IPS-18a (cell line): Measurements from ENCODE around the gene FGF14.

Experiments used
- H3K27ac ChIP-seq: one replicate; pipeline ENCODE4 v1.5.1; 2013; ENCODE audit warnings: low read length
- H3K27me3 ChIP-seq: one replicate; pipeline ENCODE4 v1.6.1; 2013; ENCODE audit warnings: mild to moderate bottlenecking, low read length; ENCODE audit not compliant: control insufficient read depth, insufficient read depth
- H3K36me3 ChIP-seq: one replicate; pipeline ENCODE4 v1.6.1; 2013; ENCODE audit warnings: low read depth, low read length; ENCODE audit not compliant: control insufficient read depth
- H3K4me1 ChIP-seq: one replicate; pipeline ENCODE4 v1.6.1; 2013; ENCODE audit warnings: low read depth, low read length; ENCODE audit not compliant: control insufficient read depth
- H3K4me3 ChIP-seq: one replicate; pipeline ENCODE4 v1.5.1; 2013; ENCODE audit warnings: low read length
- H3K9ac ChIP-seq: one replicate; pipeline ENCODE4 v1.6.1; 2013; ENCODE audit warnings: mild to moderate bottlenecking, low read length, moderate library complexity
- H3K9me3 ChIP-seq: one replicate; pipeline ENCODE4 v1.6.1; 2013; ENCODE audit warnings: low read depth, low read length; ENCODE audit not compliant: control insufficient read depth

The FGF14 gene

DNA sequence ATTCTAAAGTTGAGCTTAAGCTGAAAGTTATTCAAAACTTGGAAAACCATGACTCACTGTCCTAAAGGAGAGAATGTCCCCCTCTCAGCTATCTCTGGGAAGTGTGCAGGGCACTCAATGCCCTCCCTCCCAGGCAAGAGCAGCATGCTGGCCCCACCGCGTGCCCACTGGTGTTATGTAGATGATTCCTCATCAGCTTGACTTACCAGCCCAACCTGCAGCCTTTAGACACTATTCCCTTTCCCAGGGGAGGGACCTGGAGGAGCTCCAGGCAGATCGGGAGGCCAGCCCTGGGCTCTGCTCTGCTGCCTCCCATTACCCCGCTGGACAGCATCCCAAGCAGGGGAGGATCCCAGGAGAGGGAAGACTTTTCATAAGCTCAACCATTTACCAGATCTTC is 124.6 kb downstream of the FGF14 start:
- no peak overlapping the region for H3K27ac ChIP-seq
- no peaks in the 10 kb centered on the region for H3K36me3 ChIP-seq
- H3K9me3 ChIP-seq, result no peaks in the 10 kb centered on the region
- H3K4me3 ChIP-seq, result no peak overlapping the region
- H3K4me1 ChIP-seq, result no peaks in the 10 kb centered on the region
- no peak overlapping the region for H3K9ac ChIP-seq
- H3K27me3 ChIP-seq, result no peaks in the 10 kb centered on the region

DNA sequence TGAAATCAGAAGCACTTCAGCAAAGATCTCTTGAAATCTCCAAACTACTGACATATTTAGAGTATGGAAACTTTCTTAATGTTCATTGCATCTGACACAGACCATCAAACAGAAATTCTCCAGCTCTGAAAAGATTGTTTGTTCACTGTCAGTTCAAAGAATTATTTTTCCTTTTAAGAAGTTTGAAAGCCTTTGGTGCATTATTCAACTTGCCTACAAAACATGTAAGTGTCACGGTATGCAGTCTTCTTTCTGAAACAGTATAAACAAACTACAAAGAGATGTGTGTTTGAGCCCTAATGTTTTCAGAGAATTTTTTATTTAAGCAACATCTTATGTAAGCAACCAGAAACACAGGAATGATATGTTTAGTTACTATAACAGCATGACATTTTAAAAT is 125.4 kb downstream of the FGF14 start:
- H3K27ac ChIP-seq, result no peak overlapping the region
- no peaks in the 10 kb centered on the region for H3K27me3 ChIP-seq
- H3K36me3 ChIP-seq, result no peaks in the 10 kb centered on the region
- H3K9ac ChIP-seq, result no peak overlapping the region
- H3K4me1 ChIP-seq, result no peaks in the 10 kb centered on the region
- no peaks in the 10 kb centered on the region for H3K9me3 ChIP-seq
- H3K4me3 ChIP-seq, result no peak overlapping the region

DNA sequence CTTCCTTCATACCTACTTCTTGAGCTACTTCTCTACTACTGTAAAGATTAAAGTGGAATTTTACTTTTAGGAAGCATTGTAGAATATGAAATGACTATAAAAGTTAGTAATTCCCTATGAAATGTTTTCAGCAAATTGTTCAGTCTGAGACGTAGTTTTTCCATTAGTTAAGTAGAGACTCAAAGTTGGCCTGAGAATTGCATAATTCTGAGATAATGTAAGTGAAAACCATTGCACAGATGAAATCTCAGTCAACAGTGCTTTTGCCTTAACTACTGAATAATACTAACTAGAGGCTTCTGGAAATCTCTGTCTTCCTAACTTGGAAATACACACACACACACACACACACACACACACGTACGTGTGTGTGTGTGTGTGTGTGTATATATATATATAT is 125.9 kb downstream of the FGF14 start:
- H3K9ac ChIP-seq, result no peak overlapping the region
- H3K36me3 ChIP-seq, result no peaks in the 10 kb centered on the region
- H3K27ac ChIP-seq, result no peak overlapping the region

DNA sequence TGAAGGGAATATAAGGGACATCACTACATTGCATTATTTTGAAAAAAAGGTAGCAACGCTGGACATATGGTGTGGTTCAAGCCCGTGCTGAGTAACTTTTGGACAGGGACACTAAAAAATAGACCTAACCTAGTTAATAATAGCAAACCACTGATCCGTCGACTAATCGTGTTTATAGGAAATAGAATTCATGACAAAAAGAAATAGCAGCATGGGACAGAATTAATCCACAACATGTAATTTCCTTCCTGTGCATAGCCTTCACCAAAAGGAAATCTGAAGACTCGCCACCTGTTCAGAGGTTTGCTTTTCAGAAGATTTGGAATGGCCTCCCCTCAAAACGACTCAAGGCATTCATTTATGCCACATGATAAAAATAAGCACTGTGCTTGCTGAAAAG is 128.7 kb downstream of the FGF14 start:
- Histone ChIP-seq H3K9ac (no peak overlapping the region), H3K4me1 (no peaks in the 10 kb centered on the region), H3K27me3 (no peaks in the 10 kb centered on the region), H3K27ac (no peak overlapping the region), H3K9me3 (no peaks in the 10 kb centered on the region), H3K4me3 (no peak overlapping the region), H3K36me3 (no peaks in the 10 kb centered on the region)

More for the DNA sequence above, 125.9 kb downstream of the FGF14 start:
- no peaks in the 10 kb centered on the region for H3K27me3 ChIP-seq
- H3K9me3 ChIP-seq, result no peaks in the 10 kb centered on the region
- H3K4me3 ChIP-seq, result no peak overlapping the region
- H3K4me1 ChIP-seq, result no peaks in the 10 kb centered on the region

DNA sequence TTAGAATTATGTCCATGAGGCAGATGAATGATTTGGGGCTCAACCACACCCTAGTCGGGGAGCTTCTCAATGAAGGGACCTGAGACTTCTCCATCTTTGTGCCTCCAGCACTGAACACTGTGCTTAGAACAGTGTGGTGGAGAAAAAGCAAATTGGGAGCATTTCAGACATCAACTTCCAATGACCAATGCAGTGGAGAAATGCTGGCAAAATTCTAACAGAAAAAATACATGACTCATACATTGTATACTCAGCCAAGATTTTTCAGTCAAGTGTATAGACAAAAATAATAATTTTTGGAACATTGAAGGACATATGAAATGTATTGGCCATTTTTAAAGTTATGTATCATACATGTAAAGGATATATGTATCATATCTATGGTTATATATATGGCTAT is 134.7 kb downstream of the FGF14 start:
- Histone ChIP-seq H3K27ac (no peak overlapping the region), H3K36me3 (no peaks in the 10 kb centered on the region), H3K9me3 (no peaks in the 10 kb centered on the region), H3K9ac (no peak overlapping the region), H3K4me1 (no peaks in the 10 kb centered on the region), H3K27me3 (no peaks in the 10 kb centered on the region), H3K4me3 (no peak overlapping the region)

DNA sequence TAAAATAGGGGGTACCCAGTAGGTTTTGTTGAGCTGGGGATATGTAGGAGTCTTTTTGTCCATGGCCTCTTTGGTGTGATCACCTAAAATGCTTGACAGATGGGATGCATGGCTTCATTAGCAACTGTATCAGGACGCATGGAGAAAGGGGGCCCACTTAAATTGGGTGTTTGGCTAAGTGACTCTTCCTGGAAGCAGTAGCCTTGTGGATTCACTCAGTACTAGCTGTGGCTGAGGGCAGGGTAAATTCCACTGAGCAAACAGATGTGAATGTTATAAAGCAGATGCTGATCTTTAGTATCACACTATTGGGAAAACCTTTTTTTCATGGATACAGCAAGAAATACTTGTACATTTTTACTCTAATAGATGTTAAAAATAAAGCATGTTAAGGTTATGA is 140.0 kb downstream of the FGF14 start:
- H3K36me3 ChIP-seq, result no peaks in the 10 kb centered on the region
- H3K4me1 ChIP-seq, result no peaks in the 10 kb centered on the region
- H3K4me3 ChIP-seq, result no peak overlapping the region
- no peaks in the 10 kb centered on the region for H3K27me3 ChIP-seq
- no peak overlapping the region for H3K9ac ChIP-seq
- no peak overlapping the region for H3K27ac ChIP-seq
- H3K9me3 ChIP-seq, result no peaks in the 10 kb centered on the region

DNA sequence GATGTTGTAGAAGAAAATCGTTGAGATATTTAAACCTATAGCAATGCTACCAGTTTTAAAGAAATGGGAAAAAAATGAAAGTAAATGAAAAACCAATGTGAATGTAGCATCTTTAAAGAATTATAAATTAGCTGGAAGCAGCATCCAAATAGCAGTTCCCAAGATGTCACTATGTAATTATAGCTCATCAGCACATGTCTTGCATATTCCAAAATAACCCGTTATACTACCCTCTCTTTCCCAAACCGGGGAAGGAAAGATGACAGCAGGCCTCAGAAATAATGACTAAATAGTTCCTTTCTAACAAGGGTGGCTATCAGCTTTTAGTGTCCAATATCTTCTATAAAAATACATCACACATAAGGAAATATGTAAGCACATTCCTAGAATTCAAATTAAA is 140.5 kb downstream of the FGF14 start:
- H3K4me1 ChIP-seq, result no peaks in the 10 kb centered on the region
- no peak overlapping the region for H3K4me3 ChIP-seq
- H3K27me3 ChIP-seq, result no peaks in the 10 kb centered on the region
- H3K9me3 ChIP-seq, result no peaks in the 10 kb centered on the region
- H3K9ac ChIP-seq, result no peak overlapping the region
- H3K36me3 ChIP-seq, result no peaks in the 10 kb centered on the region
- no peak overlapping the region for H3K27ac ChIP-seq

DNA sequence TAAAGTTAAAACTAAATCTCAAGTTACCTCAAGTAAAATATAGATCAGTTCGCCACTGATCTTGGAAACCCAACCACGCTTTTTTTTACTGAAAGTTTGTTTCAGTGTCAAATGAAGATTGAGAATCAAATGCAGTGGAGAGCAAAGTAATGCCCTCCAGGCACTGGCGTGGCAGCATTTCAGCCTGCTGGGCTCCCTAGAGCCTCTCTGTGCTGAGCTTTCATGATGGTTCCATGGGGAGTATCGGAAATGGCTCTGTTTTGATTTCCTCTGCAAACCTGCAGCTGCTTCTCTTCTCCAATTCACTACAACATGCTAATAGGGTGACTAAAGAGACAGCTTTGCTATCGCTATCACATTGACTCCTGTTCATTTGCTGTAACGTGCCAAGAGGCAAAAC is 141.6 kb downstream of the FGF14 start:
- Histone ChIP-seq H3K4me1 (no peaks in the 10 kb centered on the region), H3K4me3 (no peak overlapping the region), H3K9ac (no peak overlapping the region), H3K27me3 (no peaks in the 10 kb centered on the region), H3K9me3 (no peaks in the 10 kb centered on the region), H3K27ac (no peak overlapping the region), H3K36me3 (no peaks in the 10 kb centered on the region)

DNA sequence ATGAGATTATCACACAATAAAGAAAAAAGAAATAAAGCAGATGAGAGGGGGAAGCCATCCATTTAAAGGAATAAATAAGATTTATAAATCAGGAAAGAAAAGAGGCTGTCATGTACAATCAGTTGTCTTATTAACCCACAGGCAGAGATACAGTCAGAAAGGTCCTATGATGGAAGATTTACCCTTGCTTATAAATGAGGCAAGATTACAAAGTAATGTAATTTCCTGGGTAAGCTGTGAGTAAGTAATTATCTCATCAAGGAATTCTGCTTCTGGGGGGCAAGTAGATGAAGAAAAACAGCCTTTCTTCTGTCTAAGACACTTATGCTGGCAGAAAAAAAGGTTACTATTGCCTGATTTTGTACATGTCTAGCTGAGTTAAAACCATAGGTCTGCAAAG is 146.4 kb downstream of the FGF14 start:
- Histone ChIP-seq H3K36me3 (no peaks in the 10 kb centered on the region), H3K4me3 (no peak overlapping the region), H3K27me3 (no peaks in the 10 kb centered on the region)

DNA sequence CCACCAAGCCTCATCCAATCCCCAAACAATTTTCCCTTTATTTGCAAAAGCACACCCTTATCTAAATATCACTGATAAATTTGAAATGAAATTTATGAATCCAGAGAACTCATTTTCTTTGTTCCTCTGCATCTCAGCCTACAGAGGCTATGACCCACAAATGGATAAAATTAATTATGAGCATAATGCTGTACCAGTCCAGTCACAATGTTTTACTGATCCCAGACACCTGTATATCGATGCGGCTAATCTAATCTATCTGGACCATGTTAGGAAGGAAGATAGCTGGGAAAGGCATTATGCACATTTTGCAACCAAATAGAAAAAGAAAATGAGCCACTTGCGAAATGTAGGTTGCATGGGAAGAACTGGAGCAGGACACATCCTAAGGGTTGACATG is 150.0 kb downstream of the FGF14 start:
- no peak overlapping the region for H3K27ac ChIP-seq
- no peaks in the 10 kb centered on the region for H3K4me1 ChIP-seq
- H3K36me3 ChIP-seq, result no peaks in the 10 kb centered on the region
- H3K9ac ChIP-seq, result no peak overlapping the region
- no peaks in the 10 kb centered on the region for H3K9me3 ChIP-seq
- H3K4me3 ChIP-seq, result no peak overlapping the region
- H3K27me3 ChIP-seq, result no peaks in the 10 kb centered on the region

More for the DNA sequence above, 146.4 kb downstream of the FGF14 start:
- no peak overlapping the region for H3K9ac ChIP-seq
- no peaks in the 10 kb centered on the region for H3K4me1 ChIP-seq
- no peaks in the 10 kb centered on the region for H3K9me3 ChIP-seq
- H3K27ac ChIP-seq, result no peak overlapping the region

DNA sequence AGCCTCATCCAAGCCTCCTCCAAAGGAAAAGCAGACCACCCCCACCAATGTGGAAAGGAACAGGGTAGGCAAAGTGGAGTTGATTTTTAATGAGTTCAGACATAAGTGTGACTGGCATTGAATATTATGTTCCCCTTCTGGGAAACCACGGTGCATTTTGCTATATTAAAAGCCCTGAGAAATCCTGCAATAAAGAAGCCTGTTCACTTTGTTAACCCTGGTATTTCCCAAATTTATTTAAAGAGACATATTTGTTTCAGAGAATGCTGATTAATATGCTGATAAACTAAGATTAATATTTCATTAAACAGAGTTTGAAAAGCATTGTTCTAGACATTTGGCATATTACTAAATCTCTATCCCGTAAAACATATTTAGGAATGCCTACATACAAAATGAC is 151.4 kb downstream of the FGF14 start:
- Histone ChIP-seq H3K4me1 (no peaks in the 10 kb centered on the region), H3K9ac (no peak overlapping the region), H3K27ac (no peak overlapping the region), H3K9me3 (no peaks in the 10 kb centered on the region), H3K36me3 (no peaks in the 10 kb centered on the region), H3K4me3 (no peak overlapping the region), H3K27me3 (no peaks in the 10 kb centered on the region)

DNA sequence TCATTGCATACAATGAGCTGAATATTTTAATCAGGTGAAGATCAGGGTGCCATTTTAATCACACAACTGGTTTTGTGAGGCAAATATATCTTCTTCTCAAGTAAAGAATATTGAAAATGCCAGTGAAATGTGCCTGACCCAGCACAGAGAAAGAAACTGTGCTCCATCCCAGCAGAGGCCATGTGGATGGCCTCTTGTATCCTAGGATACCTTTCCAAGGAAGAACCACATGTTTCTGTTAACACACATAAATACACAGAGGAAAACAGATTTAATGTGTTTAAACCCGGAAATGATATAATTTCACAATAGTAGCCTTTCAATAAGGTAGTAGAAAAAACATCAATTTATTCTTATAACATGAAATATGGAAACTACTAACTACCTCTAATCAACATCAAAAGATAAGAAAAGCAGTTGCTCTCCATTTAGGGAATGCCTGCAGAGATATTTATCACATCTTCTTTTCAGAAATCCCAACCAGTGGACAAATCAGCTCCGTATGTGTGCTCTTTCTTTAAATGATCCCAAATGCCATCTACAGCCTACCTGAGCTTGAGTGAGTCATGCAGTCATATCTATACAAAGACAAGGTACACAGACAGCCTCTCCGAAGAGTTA is 157.1 kb downstream of the FGF14 start:
- Histone ChIP-seq H3K36me3 (no peaks in the 10 kb centered on the region), H3K27me3 (no peaks in the 10 kb centered on the region), H3K4me3 (no peak overlapping the region), H3K4me1 (no peaks in the 10 kb centered on the region), H3K9me3 (no peaks in the 10 kb centered on the region), H3K9ac (no peak overlapping the region), H3K27ac (no peak overlapping the region)
